ENCODE data around the gene XG. TPM values are rescaled to one million over a fixed set of nuclear protein-coding genes. Genes with fewer than 3 reads are reported as not detected.
"Not testable (repeated sequence)": the region's sequence is repeated elsewhere in the genome, so short reads cannot be mapped to it uniquely, and the experiment has no call there.

The XG gene
- total RNA-seq, 4 donors from 2014 or later: 0.12 to 3.5 (median 0.28) TPM; not detected in 1

- no peak for TF ChIP-seq CTCF (IDR thresholded peaks at IDR 0.05)
- ATAC-seq (ENCODE audit: low FRiP score): no peak
- no peak for DNase-seq (ENCODE audit: low spot score)
These were observed 549 bp upstream of the XG start for GRCh38 chrX:2751291-2751690.

GRCh38 chrX:2752441-2752840 lies 601 bp downstream of the XG start:
- ATAC-seq (ENCODE audit: low FRiP score); DNase-seq (ENCODE audit: low spot score): not testable (repeated sequence)

- not testable (repeated sequence) for DNase-seq (ENCODE audit: low spot score)
These were observed 3.4 kb downstream of the XG start for GRCh38 chrX:2755163-2755715.

GRCh38 chrX:2756548-2756947 lies 4.7 kb downstream of the XG start:
- ATAC-seq (ENCODE audit: low FRiP score): no peak
- no peak for DNase-seq (ENCODE audit: low spot score)
- TF ChIP-seq CTCF (IDR thresholded peaks at IDR 0.05): no peak

More at GRCh38 chrX:2755163-2755715, 3.4 kb downstream of the XG start:
- not testable (repeated sequence) for ATAC-seq (ENCODE audit: low FRiP score)

GRCh38 chrX:2761246-2761645 lies 9.4 kb downstream of the XG start:
- TF ChIP-seq CTCF (IDR thresholded peaks at IDR 0.05): no peak
- ATAC-seq (ENCODE audit: low FRiP score): no peak
- no peak for DNase-seq (ENCODE audit: low spot score)

GRCh38 chrX:2762671-2763070 lies 10.8 kb downstream of the XG start:
- not testable (repeated sequence) for ATAC-seq (ENCODE audit: low FRiP score); DNase-seq (ENCODE audit: low spot score)

GRCh38 chrX:2764766-2765548 lies 13.1 kb downstream of the XG start:
- ATAC-seq (ENCODE audit: low FRiP score); DNase-seq (ENCODE audit: low spot score): not testable (repeated sequence)

GRCh38 chrX:2765549-2765830 lies 13.7 kb downstream of the XG start:
- no peak for ATAC-seq (ENCODE audit: low FRiP score)
- TF ChIP-seq CTCF (IDR thresholded peaks at IDR 0.05): no peak
- no peak for DNase-seq (ENCODE audit: low spot score)

- ATAC-seq (ENCODE audit: low FRiP score) (no peak), DNase-seq (ENCODE audit: low spot score) (no peak)
- TF ChIP-seq CTCF (IDR thresholded peaks at IDR 0.05): no peak
These were observed 15.1 kb downstream of the XG start for GRCh38 chrX:2766906-2767305.
